Liver (tissue), 9 donors: Measurements from ENCODE around the gene PRKAA2. TPM values are rescaled to one million over a fixed set of nuclear protein-coding genes. Genes with fewer than 3 reads are reported as not detected.

ENCODE experiments used
- DNase-seq: peaks from one replicate; pipeline ENCODE4 v3.0.0-alpha.2; 2017; ENCODE audit warnings: low spot score
- H3K27ac ChIP-seq, 2 donors: one replicate each; pipeline ENCODE4 v1.7.0; 2013; ENCODE audit warnings: inconsistent platforms in 2 of 2, low read length in 2 of 2, control low read depth in 1 of 2, low read depth in 1 of 2, mild to moderate bottlenecking in 1 of 2
- H3K27me3 ChIP-seq, 4 donors: one replicate each; pipeline versions ENCODE4 v1.6.1 to v1.7.0; 2013; ENCODE audit warnings: low read length in 3 of 4, inconsistent platforms in 1 of 4, mild to moderate bottlenecking in 1 of 4, moderate library complexity in 1 of 4; ENCODE audit not compliant: control insufficient read depth in 4 of 4, insufficient read depth in 4 of 4
- H3K36me3 ChIP-seq, 4 donors: one replicate each; pipeline versions ENCODE4 v1.6.1 to v1.7.0; 2013; ENCODE audit warnings: low read length in 3 of 4, mild to moderate bottlenecking in 3 of 4, low read depth in 1 of 4, moderate library complexity in 1 of 4; ENCODE audit not compliant: control insufficient read depth in 4 of 4, insufficient read depth in 3 of 4
- H3K4me1 ChIP-seq, 4 donors: one replicate each; pipeline versions ENCODE4 v1.6.1 to v1.7.0; 2013; ENCODE audit warnings: low read length in 3 of 4, mild to moderate bottlenecking in 3 of 4, moderate library complexity in 1 of 4; ENCODE audit not compliant: control insufficient read depth in 4 of 4, insufficient read depth in 4 of 4
- H3K4me3 ChIP-seq, 3 donors: one replicate each; pipeline versions ENCODE4 v1.6.1 to v1.7.0; 2013; ENCODE audit warnings: low read length in 3 of 3, control low read depth in 1 of 3, low read depth in 1 of 3, mild to moderate bottlenecking in 1 of 3
- H3K9ac ChIP-seq, 2 donors: one replicate each; pipeline ENCODE4 v1.7.0; 2013; ENCODE audit warnings: low read length in 2 of 2, mild to moderate bottlenecking in 2 of 2, moderate library complexity in 2 of 2, control low read depth in 1 of 2, low read depth in 1 of 2
- H3K9me3 ChIP-seq, 4 donors: one replicate each; pipeline versions ENCODE4 v1.6.1 to v1.7.0; 2013; ENCODE audit warnings: low read length in 3 of 4; ENCODE audit not compliant: control insufficient read depth in 4 of 4
- ATF3 ChIP-seq: IDR thresholded peaks from 2 replicates; pipeline ENCODE4 v1.6.1; 2016; ENCODE audit warnings: antibody characterized with exemption
- EGR1 ChIP-seq, 2 donors: IDR thresholded peaks; 2 replicates each; pipeline ENCODE4 v1.6.1; 2016 to 2018; ENCODE audit warnings: antibody characterized with exemption in 2 of 2, low read depth in 2 of 2
- FOXA1 ChIP-seq: IDR thresholded peaks from 2 replicates; pipeline ENCODE4 v1.6.1; 2016; ENCODE audit warnings: antibody characterized with exemption
- GABPA ChIP-seq, 2 donors: IDR thresholded peaks in 1 of 2; conservative IDR thresholded peaks in 1 of 2; 2 replicates each; pipeline ENCODE4 v1.6.1; 2016; ENCODE audit warnings: antibody characterized with exemption in 2 of 2, mild to moderate bottlenecking in 1 of 2, moderate library complexity in 1 of 2
- HNF4A ChIP-seq, 2 donors: conservative IDR thresholded peaks; 2 replicates each; pipeline ENCODE4 v1.6.1; 2016; ENCODE audit warnings: antibody characterized with exemption in 2 of 2, mild to moderate bottlenecking in 2 of 2
- HNF4G ChIP-seq: IDR thresholded peaks from 2 replicates; pipeline ENCODE4 v1.6.1; 2016; ENCODE audit warnings: antibody characterized with exemption
- MAX ChIP-seq: IDR thresholded peaks from 2 replicates; pipeline ENCODE4 v1.6.1; 2016; ENCODE audit warnings: antibody characterized with exemption
- RAD21 ChIP-seq, 2 donors: IDR thresholded peaks; 2 replicates each; pipeline ENCODE4 v1.6.1; 2016; ENCODE audit warnings: antibody characterized with exemption in 2 of 2, mild to moderate bottlenecking in 2 of 2
- RXRA ChIP-seq, 2 donors: IDR thresholded peaks; 2 replicates each; pipeline ENCODE4 v1.6.1; 2017 to 2018; ENCODE audit warnings: antibody characterized with exemption in 2 of 2, mild to moderate bottlenecking in 1 of 2
- SP1 ChIP-seq: IDR thresholded peaks from 2 replicates; pipeline ENCODE4 v1.6.1; 2018; ENCODE audit warnings: antibody characterized with exemption, mild to moderate bottlenecking
- YY1 ChIP-seq: IDR thresholded peaks from 2 replicates; pipeline ENCODE4 v1.6.1; 2016; ENCODE audit warnings: antibody characterized with exemption, mild to moderate bottlenecking
- WGBS: extraction: QIAGEN DNeasy Blood & Tissue Kit; methylation state at CpG from one replicate; pipeline ENCODE4 v1.1.7; 2013; 5-methylcytosine and 5-hydroxymethylcytosine counted together
- polyA plus RNA-seq, 2 donors: library from polyadenylated mRNA; stranded (reverse) in 1 of 2; unstranded in 1 of 2; fragments of 200-250 nt in 1 of 2; fragments of >200 nt in 1 of 2; fragmentation: Nextera tagmentation in 1 of 2; extraction: Ambion mirVana in 1 of 2; gene quantifications; one replicate each; pipeline versions ENCODE4 v1.2.1 to v1.2.3, GENCODE V29; 2013 to 2015
- total RNA-seq, 2 donors: library from RNA; depleted of rRNA; stranded (reverse); fragments of >200 nt; gene quantifications; one replicate each; pipeline ENCODE4 v1.2.3, GENCODE V29; 2014
- TF ChIP-seq, protein P1 (sequence below): fragments of 150-350 bp; IDR thresholded peaks from 2 replicates; pipeline ENCODE4 v1.5.1; 2017; ENCODE audit warnings: improper control_type of control experiment, low read depth, low read length; ENCODE audit not compliant: missing input control
- TF ChIP-seq, protein P2 (sequence below): IDR thresholded peaks from 2 replicates; pipeline ENCODE4 v1.6.1; 2016; ENCODE audit warnings: antibody characterized with exemption, mild to moderate bottlenecking
- donor health status: healthy.
- donor health status: healthy.
- donor health status: healthy.
- donor health status: healthy.
- donor health status: healthy.

The PRKAA2 gene
- total and polyA plus RNA-seq, 4 donors: 0.33 to 2.7 (median 1.6) TPM

- Histone ChIP-seq H3K27me3 (peaks cover 0 to 2% (median 0%) of the 10 kb centered on the region in 4 donors), H3K4me1 (no peaks in the 10 kb centered on the region), H3K9ac (no peak overlapping the region), H3K36me3 (no peaks in the 10 kb centered on the region), H3K27ac (no peak overlapping the region), H3K9me3 (no peaks in the 10 kb centered on the region), H3K4me3 (no peak overlapping the region)
- WGBS: 95% methylated on average over 2 of the region's 2 CpGs
- TF ChIP-seq SP1 (no peak), EGR1 (IDR thresholded peaks at IDR 0.05; ENCODE audit: low read depth in 2 of 2) (no peak), FOXA1 (no peak), ATF3 (no peak), RAD21 (IDR thresholded peaks at IDR 0.05) (no peak), MAX (no peak), RXRA (IDR thresholded peaks at IDR 0.05) (no peak), GABPA (IDR thresholded peaks at IDR 0.05 in 1 of 2, conservative IDR thresholded peaks at IDR 0.05 in 1 of 2) (no peak), HNF4G (no peak)
- TF ChIP-seq, protein P1, sequence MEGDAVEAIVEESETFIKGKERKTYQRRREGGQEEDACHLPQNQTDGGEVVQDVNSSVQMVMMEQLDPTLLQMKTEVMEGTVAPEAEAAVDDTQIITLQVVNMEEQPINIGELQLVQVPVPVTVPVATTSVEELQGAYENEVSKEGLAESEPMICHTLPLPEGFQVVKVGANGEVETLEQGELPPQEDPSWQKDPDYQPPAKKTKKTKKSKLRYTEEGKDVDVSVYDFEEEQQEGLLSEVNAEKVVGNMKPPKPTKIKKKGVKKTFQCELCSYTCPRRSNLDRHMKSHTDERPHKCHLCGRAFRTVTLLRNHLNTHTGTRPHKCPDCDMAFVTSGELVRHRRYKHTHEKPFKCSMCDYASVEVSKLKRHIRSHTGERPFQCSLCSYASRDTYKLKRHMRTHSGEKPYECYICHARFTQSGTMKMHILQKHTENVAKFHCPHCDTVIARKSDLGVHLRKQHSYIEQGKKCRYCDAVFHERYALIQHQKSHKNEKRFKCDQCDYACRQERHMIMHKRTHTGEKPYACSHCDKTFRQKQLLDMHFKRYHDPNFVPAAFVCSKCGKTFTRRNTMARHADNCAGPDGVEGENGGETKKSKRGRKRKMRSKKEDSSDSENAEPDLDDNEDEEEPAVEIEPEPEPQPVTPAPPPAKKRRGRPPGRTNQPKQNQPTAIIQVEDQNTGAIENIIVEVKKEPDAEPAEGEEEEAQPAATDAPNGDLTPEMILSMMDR: no peak
- TF ChIP-seq, protein P2, sequence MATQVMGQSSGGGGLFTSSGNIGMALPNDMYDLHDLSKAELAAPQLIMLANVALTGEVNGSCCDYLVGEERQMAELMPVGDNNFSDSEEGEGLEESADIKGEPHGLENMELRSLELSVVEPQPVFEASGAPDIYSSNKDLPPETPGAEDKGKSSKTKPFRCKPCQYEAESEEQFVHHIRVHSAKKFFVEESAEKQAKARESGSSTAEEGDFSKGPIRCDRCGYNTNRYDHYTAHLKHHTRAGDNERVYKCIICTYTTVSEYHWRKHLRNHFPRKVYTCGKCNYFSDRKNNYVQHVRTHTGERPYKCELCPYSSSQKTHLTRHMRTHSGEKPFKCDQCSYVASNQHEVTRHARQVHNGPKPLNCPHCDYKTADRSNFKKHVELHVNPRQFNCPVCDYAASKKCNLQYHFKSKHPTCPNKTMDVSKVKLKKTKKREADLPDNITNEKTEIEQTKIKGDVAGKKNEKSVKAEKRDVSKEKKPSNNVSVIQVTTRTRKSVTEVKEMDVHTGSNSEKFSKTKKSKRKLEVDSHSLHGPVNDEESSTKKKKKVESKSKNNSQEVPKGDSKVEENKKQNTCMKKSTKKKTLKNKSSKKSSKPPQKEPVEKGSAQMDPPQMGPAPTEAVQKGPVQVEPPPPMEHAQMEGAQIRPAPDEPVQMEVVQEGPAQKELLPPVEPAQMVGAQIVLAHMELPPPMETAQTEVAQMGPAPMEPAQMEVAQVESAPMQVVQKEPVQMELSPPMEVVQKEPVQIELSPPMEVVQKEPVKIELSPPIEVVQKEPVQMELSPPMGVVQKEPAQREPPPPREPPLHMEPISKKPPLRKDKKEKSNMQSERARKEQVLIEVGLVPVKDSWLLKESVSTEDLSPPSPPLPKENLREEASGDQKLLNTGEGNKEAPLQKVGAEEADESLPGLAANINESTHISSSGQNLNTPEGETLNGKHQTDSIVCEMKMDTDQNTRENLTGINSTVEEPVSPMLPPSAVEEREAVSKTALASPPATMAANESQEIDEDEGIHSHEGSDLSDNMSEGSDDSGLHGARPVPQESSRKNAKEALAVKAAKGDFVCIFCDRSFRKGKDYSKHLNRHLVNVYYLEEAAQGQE: no peak
- DNase-seq: no peak
Measured at GRCh38 chr1:56686169-56686568, 41.1 kb downstream of the PRKAA2 start.

GRCh38 chr1:56688522-56689026 lies 43.5 kb downstream of the PRKAA2 start:
- no peaks in the 10 kb centered on the region for H3K9me3 ChIP-seq
- 86% methylated on average over 3 of the region's 3 CpGs for WGBS
- peaks cover 0 to 2% (median 0%) of the 10 kb centered on the region in 4 donors for H3K27me3 ChIP-seq
- no peaks in the 10 kb centered on the region for H3K4me1 ChIP-seq
- TF ChIP-seq EGR1 (IDR thresholded peaks at IDR 0.05; ENCODE audit: low read depth in 2 of 2) (no peak), YY1 (no peak), HNF4A (conservative IDR thresholded peaks at IDR 0.05) (no peak)
- TF ChIP-seq, protein P2: no peak
- no peak overlapping the region for H3K4me3 ChIP-seq
- no peak overlapping the region for H3K9ac ChIP-seq
- no peaks in the 10 kb centered on the region for H3K36me3 ChIP-seq
- DNase-seq: no peak
- no peak overlapping the region for H3K27ac ChIP-seq
